ENCODE data around the gene PPP1R9A. TPM values are rescaled to one million over a fixed set of nuclear protein-coding genes. Genes with fewer than 3 reads are reported as not detected.
A peak's percentile ranks its signal among the peaks of the same experiment; 100 is the strongest.

Gene PPP1R9A
- total RNA-seq, 2 experiments from 2014 or later: not detected

GRCh38 chr7:95330204-95330960 is 423.0 kb downstream of the PPP1R9A start:
- CTCF ChIA-PET: interaction anchor here (0.6 kb wide), 1 partner anchor 926 kb away, joined by 3 read pairs; no protein-coding TSS in a partner anchor
- H3K4me3 Mint-ChIP-seq: peak overlapping the region; percentile 61
- POLR2A ChIA-PET: no interaction called here
- no peaks in the 10 kb centered on the region for H3K9me3 Mint-ChIP-seq
- peak; percentile 24 for DNase-seq
- H3K27me3 Mint-ChIP-seq: peaks cover 4% of the 10 kb centered on the region
- peaks cover 11% of the 10 kb centered on the region for H3K4me1 Mint-ChIP-seq
- peak overlapping the region; percentile 89 for H3K27ac Mint-ChIP-seq
- peaks cover 1% of the 10 kb centered on the region for H3K36me3 Mint-ChIP-seq (ENCODE audit: low read depth)

GRCh38 chr7:95330961-95331337 is 423.6 kb downstream of the PPP1R9A start:
- Mint-ChIP-seq H3K27ac (peak overlapping the region; percentile 89), H3K36me3 (ENCODE audit: low read depth) (peaks cover 1% of the 10 kb centered on the region), H3K4me3 (peak overlapping the region; percentile 61), H3K27me3 (peaks cover 3% of the 10 kb centered on the region), H3K4me1 (peaks cover 11% of the 10 kb centered on the region), H3K9me3 (no peaks in the 10 kb centered on the region)
- CTCF ChIA-PET: no interaction called here
- POLR2A ChIA-PET: no interaction called here
- DNase-seq: no peak

- H3K27ac Mint-ChIP-seq: no peak overlapping the region
- H3K36me3 Mint-ChIP-seq (ENCODE audit: low read depth): peaks cover 1% of the 10 kb centered on the region
- H3K4me1 Mint-ChIP-seq: peaks cover 11% of the 10 kb centered on the region
- ChIA-PET POLR2A (no interaction called here), CTCF (no interaction called here)
- H3K9me3 Mint-ChIP-seq: no peaks in the 10 kb centered on the region
- no peak for DNase-seq
- H3K4me3 Mint-ChIP-seq: no peak overlapping the region
- peaks cover 2% of the 10 kb centered on the region for H3K27me3 Mint-ChIP-seq
These were observed 427.1 kb downstream of the PPP1R9A start for GRCh38 chr7:95334447-95334846.

GRCh38 chr7:95335093-95335492 is 427.7 kb downstream of the PPP1R9A start:
- Mint-ChIP-seq H3K4me3 (no peak overlapping the region), H3K4me1 (peaks cover 9% of the 10 kb centered on the region), H3K27me3 (peaks cover 2% of the 10 kb centered on the region), H3K36me3 (ENCODE audit: low read depth) (peaks cover 1% of the 10 kb centered on the region), H3K27ac (no peak overlapping the region), H3K9me3 (no peaks in the 10 kb centered on the region)
- POLR2A ChIA-PET: no interaction called here
- CTCF ChIA-PET: no interaction called here
- DNase-seq: no peak

GRCh38 chr7:95338832-95339231 is 431.4 kb downstream of the PPP1R9A start:
- no peaks in the 10 kb centered on the region for H3K36me3 Mint-ChIP-seq (ENCODE audit: low read depth)
- DNase-seq: no peak
- H3K27me3 Mint-ChIP-seq: peaks cover 2% of the 10 kb centered on the region
- ChIA-PET CTCF (no interaction called here), POLR2A (no interaction called here)
- H3K4me3 Mint-ChIP-seq: no peak overlapping the region
- H3K27ac Mint-ChIP-seq: no peak overlapping the region
- no peaks in the 10 kb centered on the region for H3K4me1 Mint-ChIP-seq
- no peaks in the 10 kb centered on the region for H3K9me3 Mint-ChIP-seq

- ChIA-PET CTCF (no interaction called here), POLR2A (no interaction called here)
- Mint-ChIP-seq H3K4me1 (no peaks in the 10 kb centered on the region), H3K27ac (no peak overlapping the region), H3K27me3 (peaks cover 2% of the 10 kb centered on the region), H3K4me3 (no peak overlapping the region), H3K36me3 (ENCODE audit: low read depth) (no peaks in the 10 kb centered on the region), H3K9me3 (no peaks in the 10 kb centered on the region)
- no peak for DNase-seq
These were observed 433.1 kb downstream of the PPP1R9A start for GRCh38 chr7:95340491-95340890.

- Mint-ChIP-seq H3K36me3 (ENCODE audit: low read depth) (no peaks in the 10 kb centered on the region), H3K9me3 (no peaks in the 10 kb centered on the region), H3K27ac (no peak overlapping the region), H3K27me3 (no peaks in the 10 kb centered on the region), H3K4me3 (no peak overlapping the region), H3K4me1 (no peaks in the 10 kb centered on the region)
- ChIA-PET POLR2A (no interaction called here), CTCF (no interaction called here)
- no peak for DNase-seq
These were observed 434.6 kb downstream of the PPP1R9A start for GRCh38 chr7:95342029-95342428.

GRCh38 chr7:95342642-95343307 is 435.4 kb downstream of the PPP1R9A start:
- DNase-seq: no peak
- Mint-ChIP-seq H3K27ac (no peak overlapping the region), H3K27me3 (no peaks in the 10 kb centered on the region), H3K9me3 (no peaks in the 10 kb centered on the region), H3K4me1 (no peaks in the 10 kb centered on the region), H3K4me3 (no peak overlapping the region), H3K36me3 (ENCODE audit: low read depth) (no peaks in the 10 kb centered on the region)
- ChIA-PET POLR2A (no interaction called here), CTCF (no interaction called here)

Data from activated CD4-positive, alpha-beta T cell treated with anti-CD3 and anti-CD28 coated beads, Interleukin-2, amount 10 ng/mL, durations not matched to agents 7 days and 5 days (primary cell).